Activated CD4-positive, alpha-beta T cell treated with anti-CD3 and anti-CD28 coated beads, Interleukin-2, amount 10 ng/mL, durations not matched to agents 7 days and 5 days (primary cell): Measurements from ENCODE around the gene AGMO. TPM values are rescaled to one million over a fixed set of nuclear protein-coding genes. Genes with fewer than 3 reads are reported as not detected.

Experiments used
- CTCF ChIA-PET: fragments of 350-600 bp; sonication (Branson Sonifier 250); formaldehyde crosslinking; loops from one replicate; lab custom pipeline; 2021; ENCODE audit warnings: antibody characterized with exemption; lab: Charles Lee
- POLR2A ChIA-PET: fragments of 350-600 bp; sonication (Branson Sonifier 250); formaldehyde crosslinking; loops from one replicate; lab custom pipeline; 2021; ENCODE audit warnings: antibody characterized with exemption; lab: Charles Lee
- DNase-seq: peaks from one replicate; pipeline ENCODE4 v3.0.0-alpha.2; 2020
- H3K27ac Mint-ChIP-seq: one replicate; pipeline ENCODE4 v1.8.0; 2021; ENCODE audit warnings: mild to moderate bottlenecking, moderate library complexity, mixed read lengths
- H3K27me3 Mint-ChIP-seq: one replicate; pipeline ENCODE4 v1.8.0; 2021; ENCODE audit warnings: mixed read lengths
- H3K36me3 Mint-ChIP-seq: one replicate; pipeline ENCODE4 v1.8.0; 2021; ENCODE audit warnings: low read depth, mixed read lengths
- H3K4me1 Mint-ChIP-seq: one replicate; pipeline ENCODE4 v1.8.0; 2021; ENCODE audit warnings: mixed read lengths
- H3K4me3 Mint-ChIP-seq: one replicate; pipeline ENCODE4 v1.8.0; 2021; ENCODE audit warnings: mild to moderate bottlenecking, moderate library complexity, mixed read lengths
- H3K9me3 Mint-ChIP-seq: one replicate; pipeline ENCODE4 v1.8.0; 2021; ENCODE audit warnings: mixed read lengths
- total RNA-seq, 2 experiments: library from RNA; stranded (reverse); gene quantifications; one replicate each; pipeline ENCODE4 v1.2.3, GENCODE V29; 2021

The AGMO gene
- total RNA-seq, 2 experiments from 2014 or later, result not detected

DNA sequence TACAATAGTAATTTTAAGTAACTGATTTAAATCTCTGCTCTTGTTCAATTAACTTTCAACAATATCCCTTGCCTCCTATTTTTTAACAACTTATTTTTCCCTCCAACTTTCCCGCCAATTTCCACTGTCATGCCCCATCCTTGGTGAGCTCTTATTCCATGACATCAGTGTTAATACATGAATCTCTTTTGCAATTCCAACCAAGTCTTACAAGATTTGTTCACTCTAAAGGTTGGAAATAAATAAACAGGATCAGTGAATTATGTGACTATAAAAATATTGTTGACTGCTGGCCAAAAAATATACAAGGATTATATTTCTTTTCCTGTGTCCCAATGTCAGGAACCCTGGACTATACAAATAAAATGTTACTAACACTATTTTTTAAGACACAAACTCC, 21.0 kb upstream of the AGMO start:
- Mint-ChIP-seq H3K36me3 (no peaks in the 10 kb centered on the region), H3K27me3 (no peaks in the 10 kb centered on the region), H3K9me3 (peaks cover 6% of the 10 kb centered on the region), H3K4me1 (no peaks in the 10 kb centered on the region), H3K27ac (no peak overlapping the region), H3K4me3 (no peak overlapping the region)
- no peak for DNase-seq
- POLR2A ChIA-PET, result no interaction called here
- CTCF ChIA-PET, result no interaction called here

DNA sequence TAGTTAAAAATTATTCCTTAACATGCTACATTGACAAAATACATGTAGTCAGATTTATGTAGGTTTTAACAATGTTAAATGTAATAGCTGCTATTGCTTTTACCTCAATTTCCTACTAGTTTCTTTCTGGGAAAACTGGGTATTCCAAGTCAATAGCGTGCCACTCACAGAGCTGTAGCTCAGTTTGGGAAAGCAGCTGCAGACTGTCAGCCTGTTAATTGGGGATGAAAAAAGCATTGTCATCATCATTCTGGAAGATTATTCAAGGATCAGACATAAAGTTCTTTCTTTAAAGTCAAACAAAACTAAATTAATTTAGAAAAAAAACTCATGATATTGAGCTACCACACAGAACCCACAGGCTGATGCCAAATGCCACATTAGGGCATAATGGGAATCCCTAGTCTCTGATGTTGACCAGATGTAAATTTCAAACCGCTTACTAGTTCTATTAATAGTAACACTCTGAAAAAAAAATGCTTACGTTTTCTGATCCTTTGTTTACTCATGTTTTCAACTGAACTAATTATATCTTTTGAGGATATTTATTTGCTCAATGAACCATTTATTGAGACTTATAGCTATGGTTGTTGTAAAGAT, 19.6 kb upstream of the AGMO start:
- no peaks in the 10 kb centered on the region for H3K27me3 Mint-ChIP-seq

DNA sequence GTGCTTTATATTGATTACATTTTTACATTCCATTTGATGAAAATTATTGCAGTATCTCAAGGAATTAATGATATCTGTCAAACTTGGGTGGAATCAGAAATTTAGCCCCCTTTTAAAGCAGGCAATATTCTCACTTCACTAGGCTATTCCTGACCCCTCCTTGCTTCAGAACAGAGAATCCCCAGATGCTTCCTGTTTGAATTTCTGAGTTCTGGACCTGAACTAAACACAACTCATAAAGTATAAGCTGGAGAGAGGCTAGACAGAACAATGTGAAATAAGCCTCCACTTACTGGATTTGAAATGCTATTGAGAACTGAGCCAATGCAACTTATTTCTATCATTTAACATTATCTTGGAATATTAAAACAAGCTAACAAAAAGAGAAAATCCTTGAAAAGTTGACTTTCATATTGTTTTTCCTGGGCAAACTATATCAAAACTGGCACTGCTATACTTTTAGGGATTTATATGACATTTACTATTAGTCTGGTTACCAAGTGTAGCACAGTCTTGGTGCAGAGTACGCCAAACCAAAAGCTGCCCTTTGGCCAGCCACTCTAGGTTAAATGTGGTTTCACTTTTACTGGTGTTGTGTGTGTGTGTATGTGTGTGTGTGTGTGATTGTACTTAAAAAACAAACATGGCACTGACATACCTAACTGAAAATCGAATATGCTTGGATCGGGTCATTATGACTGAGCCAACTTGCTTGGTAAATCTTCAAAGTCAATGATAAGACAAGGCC, 19.0 kb upstream of the AGMO start:
- POLR2A ChIA-PET, result no interaction called here
- H3K4me1 Mint-ChIP-seq, result no peaks in the 10 kb centered on the region
- H3K4me3 Mint-ChIP-seq, result no peak overlapping the region
- peaks cover 6% of the 10 kb centered on the region for H3K9me3 Mint-ChIP-seq
- H3K27me3 Mint-ChIP-seq, result no peaks in the 10 kb centered on the region
- CTCF ChIA-PET, result no interaction called here
- no peak for DNase-seq
- H3K27ac Mint-ChIP-seq, result no peak overlapping the region
- H3K36me3 Mint-ChIP-seq, result no peaks in the 10 kb centered on the region

More for the DNA sequence above, 19.6 kb upstream of the AGMO start:
- CTCF ChIA-PET, result no interaction called here
- H3K27ac Mint-ChIP-seq, result no peak overlapping the region
- DNase-seq, result no peak
- H3K4me1 Mint-ChIP-seq, result no peaks in the 10 kb centered on the region
- POLR2A ChIA-PET, result no interaction called here
- H3K9me3 Mint-ChIP-seq, result peaks cover 6% of the 10 kb centered on the region
- no peak overlapping the region for H3K4me3 Mint-ChIP-seq
- no peaks in the 10 kb centered on the region for H3K36me3 Mint-ChIP-seq

DNA sequence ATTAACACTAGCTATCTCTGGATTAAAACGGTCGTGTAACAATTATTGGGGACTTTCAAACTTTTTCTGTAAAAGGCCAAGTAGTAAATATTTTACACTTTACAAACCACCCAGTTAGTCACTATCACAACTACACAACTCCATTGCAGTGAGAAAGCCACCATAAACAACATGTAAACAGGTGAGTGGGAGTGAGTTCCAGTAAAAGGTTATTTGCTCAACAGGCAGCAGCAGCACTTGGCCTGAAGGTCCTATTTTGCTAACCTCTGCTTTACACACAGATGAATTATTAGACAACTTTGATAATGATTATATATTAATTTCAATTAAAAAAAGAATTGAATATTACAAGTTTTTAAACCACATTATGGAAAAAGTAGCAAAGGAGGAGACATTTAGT, 15.8 kb upstream of the AGMO start:
- DNase-seq, result no peak
- ChIA-PET CTCF (interaction anchor here (0.7 kb wide), 1 partner anchor 82 kb away, joined by 3 read pairs; no protein-coding TSS in a partner anchor), POLR2A (no interaction called here)
- H3K9me3 Mint-ChIP-seq, result no peaks in the 10 kb centered on the region
- H3K27ac Mint-ChIP-seq, result no peak overlapping the region
- no peaks in the 10 kb centered on the region for H3K27me3 Mint-ChIP-seq
- no peaks in the 10 kb centered on the region for H3K36me3 Mint-ChIP-seq
- H3K4me1 Mint-ChIP-seq, result no peaks in the 10 kb centered on the region
- no peak overlapping the region for H3K4me3 Mint-ChIP-seq

DNA sequence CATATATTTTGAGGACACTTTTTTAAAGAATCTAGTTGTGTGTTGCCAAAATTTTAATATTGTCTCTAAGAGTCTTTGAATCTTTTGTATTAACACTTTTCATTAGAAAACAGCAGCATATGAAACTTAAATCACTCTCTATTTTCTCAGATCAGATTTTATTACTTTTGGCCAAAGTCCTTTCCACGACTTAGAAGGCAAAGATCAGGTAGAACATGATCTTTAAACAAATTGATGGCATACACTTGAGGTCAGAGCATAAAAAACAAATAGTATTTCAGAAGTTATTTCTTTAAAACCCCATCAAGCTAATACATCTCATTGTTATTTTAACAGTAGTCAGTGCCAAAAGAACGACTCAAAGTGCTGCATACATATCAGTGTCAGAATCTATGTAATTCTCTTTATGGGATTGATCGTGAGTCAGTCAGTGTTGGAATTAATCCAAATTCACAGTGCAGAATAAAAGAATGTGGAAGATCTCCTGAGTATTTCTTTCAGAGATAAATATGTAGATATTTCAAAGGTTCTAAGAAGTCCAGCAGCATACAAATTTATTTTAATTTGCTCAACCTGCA, 9.6 kb upstream of the AGMO start:
- CTCF ChIA-PET, result no interaction called here
- Mint-ChIP-seq H3K27me3 (no peaks in the 10 kb centered on the region), H3K36me3 (no peaks in the 10 kb centered on the region), H3K27ac (no peak overlapping the region), H3K9me3 (peaks cover 6% of the 10 kb centered on the region), H3K4me3 (no peak overlapping the region), H3K4me1 (no peaks in the 10 kb centered on the region)
- POLR2A ChIA-PET, result no interaction called here
- no peak for DNase-seq

DNA sequence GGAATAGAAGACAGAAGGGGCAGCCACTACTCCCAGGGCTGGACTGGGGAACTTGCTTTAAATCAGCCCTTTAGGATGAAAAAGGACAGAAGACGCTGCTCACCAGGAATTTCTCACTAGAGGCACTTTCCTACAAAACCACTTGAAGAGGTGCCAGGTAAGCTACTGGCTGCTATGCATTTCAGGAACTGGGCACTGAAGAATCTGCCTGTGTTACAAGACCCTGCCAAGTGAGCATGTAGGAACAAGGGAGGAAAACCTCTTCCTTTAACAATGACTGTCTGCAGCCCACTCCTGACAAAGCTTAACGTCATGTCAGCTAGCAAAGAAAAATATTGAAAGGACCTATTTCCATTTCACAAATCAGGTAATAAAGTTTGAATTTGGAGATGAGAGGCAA, 5.8 kb upstream of the AGMO start:
- Mint-ChIP-seq H3K4me3 (no peak overlapping the region), H3K27ac (no peak overlapping the region), H3K4me1 (no peaks in the 10 kb centered on the region), H3K27me3 (no peaks in the 10 kb centered on the region), H3K9me3 (peaks cover 10% of the 10 kb centered on the region), H3K36me3 (no peaks in the 10 kb centered on the region)
- POLR2A ChIA-PET, result no interaction called here
- DNase-seq, result no peak
- CTCF ChIA-PET, result no interaction called here

DNA sequence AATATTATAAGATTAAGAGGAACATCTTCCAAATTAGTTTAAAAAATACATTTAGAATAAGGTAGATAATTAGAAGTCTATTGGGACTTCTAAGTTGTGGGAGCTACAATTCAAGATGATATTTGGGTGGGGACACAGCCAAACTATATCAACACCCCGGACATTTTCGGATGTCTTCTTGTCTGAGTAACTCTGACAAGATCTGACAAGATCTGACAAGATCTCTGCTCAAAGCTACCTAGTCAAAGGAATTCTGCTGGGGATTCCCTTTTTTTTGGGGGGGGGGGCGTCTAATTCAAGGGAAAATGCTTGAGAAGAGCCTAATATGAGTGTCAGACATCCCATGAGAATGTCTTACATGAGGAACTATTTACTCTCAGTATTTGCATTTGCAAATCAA, 5.2 kb upstream of the AGMO start:
- CTCF ChIA-PET, result no interaction called here
- H3K9me3 Mint-ChIP-seq, result peaks cover 10% of the 10 kb centered on the region

DNA sequence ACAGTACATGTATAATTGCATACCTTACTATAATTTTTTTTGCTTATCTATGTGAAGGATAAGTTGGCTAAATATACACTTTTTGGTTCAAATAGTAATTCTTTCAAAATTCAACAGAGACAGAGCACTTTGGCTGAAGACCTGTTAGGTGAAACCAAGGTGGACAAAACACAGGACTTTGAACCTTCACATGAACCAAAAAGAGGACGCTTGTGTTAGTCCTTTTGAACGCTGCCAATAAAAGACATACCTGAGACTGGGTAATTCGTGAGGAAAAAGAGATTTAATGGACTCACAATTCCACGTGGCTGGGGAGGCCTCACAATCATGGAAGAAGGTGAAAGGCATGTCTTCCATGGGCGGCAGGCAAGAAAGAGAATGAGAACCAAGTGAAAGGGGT, 4.7 kb upstream of the AGMO start:
- H3K36me3 Mint-ChIP-seq, result no peaks in the 10 kb centered on the region
- ChIA-PET CTCF (no interaction called here), POLR2A (no interaction called here)
- no peaks in the 10 kb centered on the region for H3K27me3 Mint-ChIP-seq
- no peak overlapping the region for H3K4me3 Mint-ChIP-seq
- H3K9me3 Mint-ChIP-seq, result peaks cover 14% of the 10 kb centered on the region
- no peaks in the 10 kb centered on the region for H3K4me1 Mint-ChIP-seq
- DNase-seq, result no peak
- H3K27ac Mint-ChIP-seq, result no peak overlapping the region

More for the DNA sequence above, 5.2 kb upstream of the AGMO start:
- H3K36me3 Mint-ChIP-seq, result no peaks in the 10 kb centered on the region
- no peak for DNase-seq
- no peaks in the 10 kb centered on the region for H3K27me3 Mint-ChIP-seq
- H3K4me3 Mint-ChIP-seq, result no peak overlapping the region
- H3K27ac Mint-ChIP-seq, result no peak overlapping the region
- POLR2A ChIA-PET, result no interaction called here
- no peaks in the 10 kb centered on the region for H3K4me1 Mint-ChIP-seq

DNA sequence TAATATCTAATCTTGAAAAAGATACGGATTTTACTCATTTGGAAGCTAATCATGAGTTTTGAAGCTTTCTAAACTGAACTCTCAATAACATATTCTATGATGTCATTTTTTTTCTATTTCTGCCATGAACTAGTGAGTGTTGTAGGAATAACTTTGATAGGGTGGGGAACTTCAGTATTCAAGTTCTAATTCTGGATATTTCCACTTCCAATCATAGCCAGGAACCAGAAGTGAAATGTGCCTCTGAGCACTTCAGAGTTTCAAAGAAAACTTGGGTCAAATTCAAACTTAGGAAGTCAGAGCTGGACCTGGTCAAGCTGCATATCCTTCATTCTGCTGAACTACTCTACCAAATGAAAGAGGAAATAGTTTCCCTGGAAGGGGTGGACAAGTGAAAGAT, 847 bp downstream of the AGMO start:
- no peak for DNase-seq
- ChIA-PET POLR2A (no interaction called here), CTCF (no interaction called here)
- no peaks in the 10 kb centered on the region for H3K4me1 Mint-ChIP-seq
- H3K4me3 Mint-ChIP-seq, result no peak overlapping the region
- H3K27ac Mint-ChIP-seq, result no peak overlapping the region
- no peaks in the 10 kb centered on the region for H3K27me3 Mint-ChIP-seq
- no peaks in the 10 kb centered on the region for H3K36me3 Mint-ChIP-seq
- H3K9me3 Mint-ChIP-seq, result peaks cover 6% of the 10 kb centered on the region

DNA sequence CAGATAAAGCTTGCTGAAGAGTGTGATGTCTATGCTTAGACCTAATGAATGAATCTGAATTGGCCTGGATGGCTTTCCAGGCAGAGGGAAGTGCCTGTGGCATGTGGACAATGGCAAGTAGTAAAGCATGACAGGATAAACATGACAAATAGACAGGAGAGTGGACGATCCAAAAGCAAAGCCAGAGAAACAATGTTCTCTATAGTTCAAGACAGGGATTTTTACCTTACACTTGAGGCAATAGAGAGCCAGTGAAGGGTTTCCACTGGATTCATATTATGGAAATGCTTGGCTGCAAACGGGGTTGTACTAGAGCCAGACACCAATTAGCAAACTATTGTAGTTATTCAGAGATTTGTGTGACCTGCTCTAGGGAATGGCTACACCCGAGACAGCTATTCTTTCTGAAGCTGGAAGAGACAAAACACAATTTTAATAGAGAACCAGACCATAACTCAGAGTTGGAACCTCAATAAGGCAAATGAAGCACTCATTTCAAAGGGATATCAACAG, 2.3 kb downstream of the AGMO start:
- ChIA-PET POLR2A (no interaction called here), CTCF (no interaction called here)
- Mint-ChIP-seq H3K4me1 (no peaks in the 10 kb centered on the region), H3K4me3 (no peak overlapping the region), H3K9me3 (peaks cover 4% of the 10 kb centered on the region), H3K27ac (no peak overlapping the region), H3K36me3 (no peaks in the 10 kb centered on the region), H3K27me3 (no peaks in the 10 kb centered on the region)
- DNase-seq, result no peak

DNA sequence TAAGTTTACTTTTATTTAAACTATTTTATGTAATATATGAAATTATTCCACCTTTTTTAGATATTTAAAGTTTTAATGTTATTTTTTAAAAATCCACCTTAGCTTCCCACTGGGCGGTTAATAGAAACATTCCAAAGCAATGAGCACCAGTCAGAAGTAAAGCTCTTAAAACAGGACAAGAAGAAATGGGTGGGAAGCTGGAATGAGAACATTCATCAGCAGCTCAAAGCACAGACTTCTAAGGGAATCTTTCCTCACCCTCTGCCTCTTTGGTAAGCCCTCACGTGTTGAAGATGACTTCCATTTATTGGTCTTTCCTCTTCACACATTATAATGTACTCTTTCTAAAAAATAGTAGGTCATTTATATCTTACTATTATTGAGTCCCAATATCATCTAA, 3.1 kb downstream of the AGMO start:
- Mint-ChIP-seq H3K27ac (no peak overlapping the region), H3K4me3 (no peak overlapping the region), H3K4me1 (no peaks in the 10 kb centered on the region), H3K9me3 (peaks cover 4% of the 10 kb centered on the region), H3K27me3 (no peaks in the 10 kb centered on the region), H3K36me3 (no peaks in the 10 kb centered on the region)
- POLR2A ChIA-PET, result no interaction called here
- CTCF ChIA-PET, result no interaction called here
- DNase-seq, result no peak

DNA sequence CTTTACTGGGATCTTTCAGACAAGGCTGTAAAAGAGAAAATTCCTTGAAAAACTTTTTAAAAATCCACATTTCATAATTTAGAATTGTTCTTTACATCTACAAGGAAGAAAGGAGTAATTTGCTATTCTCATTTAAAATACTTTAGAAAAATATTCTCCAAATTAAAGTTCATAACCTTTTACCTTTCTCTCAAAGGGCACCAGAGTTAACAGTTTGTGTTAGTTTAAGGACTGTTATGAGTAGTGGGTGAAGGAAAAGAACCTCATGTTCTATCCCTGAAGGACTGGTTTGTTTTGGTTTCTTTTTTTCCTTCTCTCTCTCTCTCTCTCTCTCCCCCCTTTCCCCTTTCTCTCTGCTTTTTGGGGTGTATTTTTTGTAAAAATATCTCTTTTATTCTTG, 4.1 kb downstream of the AGMO start:
- H3K27me3 Mint-ChIP-seq, result no peaks in the 10 kb centered on the region
- ChIA-PET CTCF (no interaction called here), POLR2A (no interaction called here)
- no peak overlapping the region for H3K4me3 Mint-ChIP-seq
- no peaks in the 10 kb centered on the region for H3K36me3 Mint-ChIP-seq
- no peak overlapping the region for H3K27ac Mint-ChIP-seq
- DNase-seq, result no peak
- H3K4me1 Mint-ChIP-seq, result no peaks in the 10 kb centered on the region
- H3K9me3 Mint-ChIP-seq, result peaks cover 4% of the 10 kb centered on the region

DNA sequence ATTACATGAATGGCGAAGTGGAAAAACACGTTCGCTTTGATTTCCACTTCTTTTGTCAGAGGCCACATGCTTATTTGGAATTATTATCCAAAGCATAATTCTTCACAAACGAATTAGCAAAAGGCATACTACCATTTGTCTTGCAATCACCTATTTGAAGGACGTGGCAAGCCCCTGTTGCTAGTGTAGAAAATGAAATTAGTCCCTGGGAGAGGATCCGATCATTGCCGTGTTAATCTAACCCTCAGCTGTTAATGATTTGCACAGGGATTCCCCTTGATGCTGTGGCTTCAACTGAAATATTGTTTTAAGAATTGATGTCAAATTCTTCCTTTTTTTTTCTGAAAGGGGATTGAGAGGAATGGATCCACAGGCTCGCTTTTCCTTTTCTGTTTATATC, 4.6 kb downstream of the AGMO start:
- CTCF ChIA-PET, result no interaction called here
- DNase-seq, result no peak
- H3K27ac Mint-ChIP-seq, result no peak overlapping the region
- peaks cover 4% of the 10 kb centered on the region for H3K9me3 Mint-ChIP-seq
- POLR2A ChIA-PET, result no interaction called here
- no peaks in the 10 kb centered on the region for H3K4me1 Mint-ChIP-seq
- no peaks in the 10 kb centered on the region for H3K36me3 Mint-ChIP-seq
- no peaks in the 10 kb centered on the region for H3K27me3 Mint-ChIP-seq
- H3K4me3 Mint-ChIP-seq, result no peak overlapping the region
